ENCODE measurements around the gene DENND1A.

- TF ChIP-seq JUNB (CRISPR knock-in tag; IDR thresholded peaks at IDR 0.05; ENCODE audit: borderline replicate concordance) (no peak), CBFB (CRISPR knock-in tag; IDR thresholded peaks at IDR 0.05) (no peak), KDM1A (CRISPR knock-in tag; IDR thresholded peaks at IDR 0.05) (no peak)
These were observed 284.8 kb downstream of the DENND1A start for GRCh38 chr9:123645126-123645525.
